Umbilical cord (tissue), 2 donors: ENCODE data around the gene LRRC9. TPM values are rescaled to one million over a fixed set of nuclear protein-coding genes. Genes with fewer than 3 reads are reported as not detected.
"Not testable (repeated sequence)": the region's sequence is repeated elsewhere in the genome, so short reads cannot be mapped to it uniquely, and the experiment has no call there.

Source experiments
- DNase-seq: peaks from one replicate; pipeline ENCODE4 v3.0.0-alpha.2; 2015; ENCODE audit warnings: low spot score
- total RNA-seq: library from RNA; depleted of rRNA; stranded (reverse); fragments of >200 nt; gene quantifications from one replicate; pipeline ENCODE4 v1.2.3, GENCODE V29; 2014; ENCODE audit warnings: low replicate concordance; ENCODE audit not compliant: insufficient read depth

LRRC9 gene
- total RNA-seq, 1 donor from 2014 or later: not detected

DNA sequence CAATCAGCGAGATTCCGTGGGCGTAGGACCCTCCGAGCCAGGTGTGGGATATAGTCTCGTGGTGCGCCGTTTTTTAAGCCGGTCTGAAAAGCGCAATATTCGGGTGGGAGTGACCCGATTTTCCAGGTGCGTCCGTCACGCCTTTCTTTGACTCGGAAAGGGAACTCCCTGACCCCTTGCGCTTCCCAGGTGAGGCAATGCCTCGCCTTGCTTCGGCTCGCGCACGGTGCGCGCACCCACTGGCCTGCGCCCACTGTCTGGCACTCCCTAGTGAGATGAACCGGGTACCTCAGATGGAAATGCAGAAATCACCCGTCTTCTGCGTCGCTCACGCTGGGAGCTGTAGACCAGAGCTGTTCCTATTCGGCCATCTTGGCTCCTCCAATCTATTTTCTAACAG is 32.2 kb downstream of the LRRC9 start:
- not testable (repeated sequence) for DNase-seq

DNA sequence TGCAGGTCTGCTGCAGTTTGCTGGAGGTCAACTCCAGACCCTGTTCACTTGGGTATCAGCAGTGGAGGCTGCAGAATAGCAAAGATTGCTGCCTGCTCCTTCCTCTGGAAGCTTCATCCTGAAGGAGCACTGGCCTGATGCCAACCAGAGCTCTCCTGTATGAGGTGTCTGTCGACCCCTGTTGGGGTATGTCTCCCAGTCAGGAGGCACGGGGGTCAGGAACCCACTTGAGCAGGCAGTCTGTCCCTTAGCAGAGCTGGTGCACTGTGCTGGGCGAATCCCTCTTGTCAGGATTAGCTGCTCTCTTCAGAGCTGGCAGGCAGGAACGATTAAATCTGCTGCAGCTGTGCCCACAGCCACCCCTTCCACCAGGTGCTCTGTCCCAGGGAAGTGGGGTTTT is 37.9 kb downstream of the LRRC9 start:
- not testable (repeated sequence) for DNase-seq

DNA sequence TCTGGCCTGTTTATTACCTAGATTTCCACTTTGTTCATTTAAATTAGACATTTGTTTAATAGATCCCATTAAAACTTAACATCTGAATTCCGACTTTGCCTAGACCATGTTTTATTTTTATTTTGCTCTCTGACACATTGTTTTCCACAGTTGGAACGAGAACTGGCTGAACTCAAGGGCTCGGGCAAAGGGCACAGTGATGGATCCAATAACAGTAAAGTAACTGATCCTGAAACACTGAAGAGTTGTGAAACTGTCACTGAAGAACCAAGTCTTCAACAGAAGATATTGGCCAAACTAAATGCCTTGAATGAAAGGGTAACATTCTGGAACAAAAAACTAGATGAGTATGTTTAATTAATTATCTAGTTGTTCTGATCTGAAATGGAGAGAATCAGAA is 39.7 kb downstream of the LRRC9 start:
- no peak for DNase-seq

DNA sequence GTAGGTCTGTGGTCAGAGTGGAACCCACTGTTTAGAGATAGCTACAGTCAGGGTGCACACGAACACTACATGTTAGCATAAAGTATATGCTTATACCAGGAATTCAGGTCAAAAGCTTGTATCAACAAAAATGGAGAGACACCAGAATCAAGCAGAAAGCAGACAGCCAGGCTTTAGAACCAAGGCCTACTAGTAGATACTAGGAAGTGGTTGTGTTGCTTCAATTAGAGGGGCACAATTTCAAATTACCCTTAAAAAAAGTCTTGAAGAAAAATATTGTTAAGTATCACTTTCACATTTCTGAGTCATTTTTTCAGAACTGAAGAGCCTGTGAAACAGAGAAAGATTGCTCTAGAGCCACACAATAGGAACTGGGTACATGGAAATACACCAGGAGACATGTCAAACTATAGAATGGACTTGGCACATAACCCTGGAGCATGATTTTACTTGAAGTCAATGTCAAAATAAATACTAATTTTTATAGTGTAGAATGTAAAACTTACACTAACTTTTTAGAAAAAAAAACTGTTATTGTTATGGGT is 41.6 kb downstream of the LRRC9 start:
- DNase-seq: no peak

DNA sequence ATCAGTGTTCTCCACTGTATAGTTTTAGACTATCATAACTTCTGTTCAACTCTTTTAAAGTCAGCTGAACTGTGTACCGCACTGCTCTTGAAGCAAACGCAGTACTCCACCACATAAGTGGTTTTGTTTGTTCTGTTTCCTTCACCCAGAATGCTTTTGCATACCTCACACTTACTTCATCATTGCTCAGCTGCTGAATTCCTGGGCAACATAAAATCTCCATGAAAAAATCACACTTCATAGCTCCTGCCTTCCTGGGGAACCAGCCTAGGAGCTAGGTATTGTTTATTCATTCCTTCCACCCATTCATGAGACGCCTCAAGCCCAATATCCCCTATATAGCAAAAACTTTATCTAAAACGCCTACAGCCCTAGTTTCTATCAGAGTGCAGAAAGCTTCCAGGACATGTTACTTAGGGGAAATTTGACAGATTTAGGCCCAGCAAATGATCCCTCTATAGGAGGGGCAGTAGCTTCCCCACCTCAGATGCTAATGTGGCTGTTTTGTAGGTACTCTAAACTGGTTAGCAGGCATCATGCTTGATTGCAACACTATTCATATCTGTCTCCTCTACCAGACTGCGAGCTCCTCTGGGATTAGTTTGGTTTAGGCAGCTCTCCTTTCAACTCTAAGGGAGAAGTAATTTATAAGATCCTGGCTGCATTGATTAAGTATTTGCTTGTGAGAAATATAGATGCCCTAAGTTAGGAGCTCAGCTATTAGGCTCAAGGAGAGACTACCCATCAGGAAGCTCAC is 44.5 kb downstream of the LRRC9 start:
- no peak for DNase-seq

DNA sequence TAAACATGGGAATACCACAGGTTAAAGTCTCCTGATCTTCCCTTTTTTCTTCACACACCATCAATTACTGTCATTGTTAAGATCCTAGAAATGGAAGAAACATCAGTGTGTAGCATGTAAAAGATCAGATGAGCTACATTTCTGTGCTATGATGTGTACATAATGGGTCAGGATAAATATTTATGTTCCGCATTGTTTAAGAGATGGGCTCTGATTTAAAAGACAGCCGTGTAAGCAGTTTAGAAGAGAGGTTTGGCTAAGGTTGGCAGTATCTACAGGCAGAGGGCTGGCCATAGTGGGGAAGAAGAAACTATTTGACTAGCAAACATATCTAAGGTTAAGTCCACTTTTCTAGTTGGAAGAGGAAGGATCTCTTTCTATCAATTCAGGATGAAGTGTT is 49.4 kb downstream of the LRRC9 start:
- no peak for DNase-seq

DNA sequence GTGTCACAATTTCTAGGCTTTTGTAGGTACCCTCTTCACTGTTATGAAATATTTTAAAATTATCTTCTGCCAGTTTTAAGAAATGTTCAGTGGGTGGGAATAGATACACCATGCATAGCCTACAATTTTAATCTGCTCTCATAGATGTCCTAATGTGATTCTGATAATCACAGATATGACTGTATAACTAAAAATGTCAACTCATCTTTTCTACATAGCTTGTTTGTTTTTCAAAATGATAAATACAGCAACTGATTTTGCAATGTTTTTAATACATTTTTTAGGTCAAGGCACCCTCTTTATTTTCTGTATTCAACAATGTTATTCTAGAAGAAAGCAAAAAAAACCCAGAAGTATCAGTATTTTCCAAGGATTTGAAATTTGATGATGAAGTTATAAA is 61.6 kb downstream of the LRRC9 start:
- no peak for DNase-seq

DNA sequence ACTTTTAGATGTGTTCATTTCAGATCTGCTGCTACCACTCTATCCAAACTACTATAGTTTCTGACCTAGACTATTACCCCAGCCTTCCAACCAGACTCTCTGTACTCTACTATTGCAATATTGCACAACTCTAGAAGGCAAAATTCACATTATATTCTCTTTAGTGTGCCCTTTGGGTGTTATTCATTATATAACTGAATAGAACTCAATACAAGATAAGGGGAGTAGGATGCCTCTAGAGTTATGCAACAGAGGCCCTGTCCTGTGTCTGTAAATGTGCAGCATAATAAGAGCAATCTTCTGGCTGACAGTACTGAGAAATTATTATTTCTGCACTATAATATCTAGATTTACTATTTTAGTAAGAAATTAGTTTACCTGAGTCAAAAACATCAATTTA is 63.1 kb downstream of the LRRC9 start:
- no peak for DNase-seq

DNA sequence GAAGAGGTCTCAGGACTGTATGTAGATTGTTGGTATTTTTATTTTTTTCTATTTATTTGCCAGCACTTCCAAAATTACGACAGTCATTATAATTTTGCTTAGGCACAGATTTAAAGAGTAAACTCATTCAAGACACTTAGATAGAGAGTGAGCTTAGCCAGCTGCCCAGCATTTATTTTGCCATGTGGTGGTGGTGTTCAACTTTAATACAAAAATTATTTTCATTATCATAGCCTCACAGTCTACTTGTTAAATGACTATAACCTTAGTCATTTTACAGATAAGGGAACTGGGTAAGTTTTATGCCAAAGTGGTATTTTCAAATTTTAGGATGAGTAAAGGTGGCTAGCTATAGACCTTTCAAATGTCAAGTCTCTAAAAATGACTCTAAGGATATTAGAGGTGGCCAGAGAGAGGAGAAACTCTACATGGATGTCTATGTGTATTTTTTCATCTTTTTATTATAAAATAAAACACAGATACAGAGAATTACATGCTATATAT is 66.7 kb downstream of the LRRC9 start:
- DNase-seq: no peak

DNA sequence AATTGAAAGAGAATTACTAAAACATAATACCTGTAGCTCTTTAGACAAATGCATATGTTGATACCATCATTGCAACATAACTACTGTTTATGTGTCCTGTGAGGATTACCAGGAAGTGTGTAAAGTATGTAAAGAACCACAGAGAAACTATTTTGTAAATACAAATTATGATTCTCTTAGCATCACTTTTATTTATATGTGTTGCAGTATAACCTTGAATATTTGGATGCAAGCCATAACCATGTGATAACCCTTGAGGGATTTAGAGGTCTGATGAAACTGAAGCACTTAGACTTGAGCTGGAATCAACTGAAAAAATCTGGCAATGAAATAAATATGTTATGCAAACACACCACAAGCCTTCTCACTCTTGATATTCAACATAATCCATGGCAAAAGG is 77.5 kb downstream of the LRRC9 start:
- peak; percentile 8 for DNase-seq

DNA sequence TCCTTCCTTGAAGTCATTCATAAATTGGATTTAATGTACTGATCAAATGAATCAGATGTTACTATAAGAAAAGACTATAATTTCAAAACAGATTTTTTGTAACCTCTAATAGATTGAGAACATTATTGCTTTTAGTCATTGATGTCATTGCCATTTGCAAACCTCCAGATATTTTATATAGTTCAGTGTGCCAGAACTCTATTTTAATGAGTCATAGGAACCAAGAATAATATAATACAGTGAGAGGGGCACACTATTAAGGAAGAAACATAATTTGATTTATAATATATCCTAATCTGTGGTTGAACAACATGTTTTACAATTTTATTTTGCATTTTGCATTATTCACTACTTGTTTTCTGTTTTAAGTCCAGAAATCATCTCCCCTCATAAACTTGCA is 78.0 kb downstream of the LRRC9 start:
- DNase-seq: no peak

DNA sequence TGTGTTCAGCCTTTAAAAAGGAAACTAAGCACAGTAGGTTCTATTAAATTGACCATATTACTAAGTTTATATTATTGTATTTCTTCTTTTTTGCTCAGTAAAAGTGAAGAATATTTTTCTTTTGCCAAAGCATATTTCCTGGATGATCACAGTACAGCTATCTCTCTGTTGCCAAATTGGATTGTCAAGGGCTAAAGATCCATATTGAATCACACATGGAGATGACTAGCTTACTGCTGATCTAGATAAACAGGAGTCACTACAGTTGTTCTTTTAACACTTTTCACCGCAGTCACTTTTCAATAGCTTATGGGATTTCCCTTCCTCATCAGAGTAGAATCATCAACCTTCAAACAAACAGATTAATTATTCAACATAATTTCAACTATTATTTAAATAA is 78.6 kb downstream of the LRRC9 start:
- no peak for DNase-seq

DNA sequence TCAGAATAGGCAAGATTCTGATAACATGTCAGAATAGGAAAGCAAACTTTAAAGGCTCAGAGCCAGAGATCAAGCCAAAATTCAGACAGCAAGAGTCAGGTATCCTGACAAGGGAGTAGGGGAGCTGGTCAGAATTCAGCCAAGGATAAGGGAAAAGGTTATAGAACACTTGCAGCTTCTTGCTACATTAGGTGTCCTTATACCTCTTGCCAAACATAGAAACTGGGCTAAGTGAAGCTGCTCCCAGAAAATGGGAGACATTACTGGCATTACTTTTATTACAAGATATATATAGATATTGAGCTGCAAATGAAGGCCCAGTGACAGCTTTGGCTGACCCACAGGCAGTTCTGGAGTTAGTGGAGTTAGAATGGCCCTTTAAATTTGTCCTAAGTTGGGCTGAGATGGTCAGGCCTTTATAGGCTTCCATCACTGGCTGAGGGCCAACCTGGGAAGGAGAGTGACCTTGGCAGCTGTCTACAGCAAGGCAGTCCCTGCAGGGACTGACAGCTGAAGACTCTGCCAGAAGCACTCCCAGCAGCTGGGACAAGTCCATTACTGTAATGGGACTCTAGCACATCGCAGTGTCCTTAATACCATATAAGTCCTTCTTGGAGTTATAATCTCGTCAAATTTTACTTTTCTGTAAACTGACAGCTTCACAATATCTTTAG is 83.0 kb downstream of the LRRC9 start:
- DNase-seq: no peak

DNA sequence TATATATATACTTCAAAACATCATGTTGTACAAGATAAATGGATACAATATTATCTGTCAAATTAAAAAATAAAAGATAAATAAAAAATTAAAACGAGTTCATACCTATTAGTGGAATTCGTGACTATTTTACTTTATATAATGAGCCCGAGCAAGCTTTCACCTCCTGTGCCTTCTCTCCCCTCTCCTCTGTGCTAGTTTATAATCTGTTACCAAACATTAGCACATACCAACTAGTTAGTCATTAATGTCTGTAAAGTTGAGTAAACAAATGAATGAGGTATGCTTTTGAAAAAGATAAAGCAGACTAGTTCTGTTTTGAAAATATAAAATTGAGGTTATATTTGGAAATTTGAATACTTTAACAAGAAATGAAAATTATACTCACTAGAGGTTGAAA is 84.0 kb downstream of the LRRC9 start:
- no peak for DNase-seq

DNA sequence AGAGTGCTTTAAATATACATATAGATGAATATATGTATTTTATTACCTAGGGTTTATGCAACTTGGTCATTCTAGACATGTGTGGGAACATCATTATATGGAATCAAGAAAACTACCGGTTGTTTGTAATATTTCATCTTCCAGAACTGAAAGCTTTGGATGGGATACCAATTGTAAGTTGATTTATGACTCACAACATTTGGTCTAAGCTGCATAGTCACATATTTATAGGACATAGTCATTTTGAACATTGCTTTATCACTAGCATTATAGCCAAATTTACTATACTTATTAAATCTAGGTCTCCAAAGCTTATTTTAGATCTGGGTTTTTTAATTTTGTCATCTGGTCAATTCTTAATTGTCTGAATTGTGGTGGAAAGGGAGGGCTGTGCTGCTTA is 88.1 kb downstream of the LRRC9 start:
- no peak for DNase-seq

DNA sequence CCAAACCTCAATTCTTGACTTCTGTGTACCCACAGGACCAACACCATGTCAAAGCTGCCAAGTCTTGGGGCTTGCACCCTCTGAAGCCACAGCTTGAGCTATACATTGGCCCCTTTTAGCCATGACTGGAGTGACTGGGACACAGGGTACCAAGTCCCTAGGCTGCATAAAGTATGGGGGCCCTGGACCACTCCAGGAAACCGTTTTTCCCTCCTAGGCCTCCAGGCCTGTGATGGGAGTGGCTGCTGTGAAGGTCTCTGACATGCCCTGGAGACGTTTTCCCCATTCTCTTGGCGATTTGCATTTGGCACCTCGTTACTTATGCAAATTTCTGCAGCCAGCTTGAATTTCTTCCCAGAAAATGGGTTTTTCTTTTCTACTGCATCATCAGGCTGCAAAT is 90.3 kb downstream of the LRRC9 start:
- DNase-seq: not testable (repeated sequence)

DNA sequence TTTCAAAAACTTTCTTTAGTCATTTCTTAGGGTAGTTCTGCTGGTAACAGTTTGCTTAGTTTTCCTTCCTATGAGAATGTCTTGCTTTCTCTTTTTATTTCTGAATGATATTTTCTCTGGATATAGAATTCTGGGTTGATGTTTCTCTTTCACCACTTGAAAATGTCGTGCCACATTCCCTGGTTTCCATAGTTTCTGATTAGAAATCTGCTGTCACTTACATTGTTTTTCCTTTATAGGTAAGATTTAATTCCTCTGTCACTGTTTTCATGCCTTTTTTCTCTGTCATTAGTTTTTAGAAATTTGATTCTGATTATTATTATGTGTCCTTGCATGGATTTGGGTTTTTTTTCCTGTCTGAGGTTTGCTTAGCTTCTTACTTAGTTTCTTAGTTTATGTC is 94.5 kb downstream of the LRRC9 start:
- no peak for DNase-seq

DNA sequence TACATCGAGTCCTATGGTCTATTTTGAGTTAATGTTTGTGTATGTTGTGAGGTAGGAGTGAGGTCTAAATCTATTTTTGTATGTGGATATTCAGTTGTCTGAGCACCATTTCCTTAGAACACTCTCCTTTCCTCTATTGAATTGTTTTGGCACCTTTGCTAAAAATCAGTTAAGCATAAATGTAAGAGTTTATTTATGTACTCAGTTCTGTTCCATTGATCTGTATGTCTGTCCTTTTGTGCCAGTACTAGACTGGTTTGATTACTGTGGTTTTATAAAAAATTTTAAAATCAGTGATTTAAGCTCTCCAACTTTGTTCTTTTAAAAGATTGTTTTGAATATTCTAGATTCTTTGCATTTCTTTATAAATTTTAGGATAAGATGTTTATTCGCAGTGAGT is 101.7 kb downstream of the LRRC9 start:
- no peak for DNase-seq

DNA sequence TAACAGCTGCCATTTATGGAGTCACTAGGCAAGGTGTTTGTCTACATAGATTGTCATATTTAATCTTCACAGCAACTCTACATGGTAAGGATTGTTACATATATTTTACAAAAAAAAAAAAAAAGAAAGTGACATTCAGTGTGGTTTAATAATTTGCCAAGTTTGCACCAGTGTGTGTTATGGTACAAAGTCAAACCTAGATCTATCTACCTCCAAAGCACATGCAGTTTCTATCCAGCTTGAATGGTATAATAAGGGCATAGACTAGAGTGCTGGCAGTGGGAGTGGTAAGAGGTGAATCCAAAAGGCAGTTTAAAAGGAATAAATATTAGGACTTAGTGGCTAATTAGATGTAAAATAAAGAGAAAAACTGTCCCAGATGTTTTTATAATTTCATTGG is 105.6 kb downstream of the LRRC9 start:
- DNase-seq: no peak

DNA sequence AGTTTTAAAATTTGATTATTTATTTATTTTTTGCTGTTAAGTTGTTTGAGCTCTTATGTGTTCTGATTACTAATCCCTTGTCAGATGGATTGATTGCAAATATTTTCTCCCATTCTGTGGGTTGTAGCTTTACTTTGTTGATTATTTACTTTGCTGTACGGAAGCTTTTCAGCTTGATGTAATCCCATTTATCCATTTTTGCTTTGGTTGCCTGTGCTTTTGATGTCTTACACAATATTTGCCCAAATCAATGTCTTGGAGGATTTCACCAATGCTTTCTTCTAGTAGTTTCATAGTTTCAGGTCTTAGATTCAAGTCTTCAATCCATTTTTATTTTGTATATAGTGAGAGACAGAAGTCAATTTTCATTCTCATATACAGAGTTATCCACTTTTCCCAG is 115.2 kb downstream of the LRRC9 start:
- DNase-seq: no peak

DNA sequence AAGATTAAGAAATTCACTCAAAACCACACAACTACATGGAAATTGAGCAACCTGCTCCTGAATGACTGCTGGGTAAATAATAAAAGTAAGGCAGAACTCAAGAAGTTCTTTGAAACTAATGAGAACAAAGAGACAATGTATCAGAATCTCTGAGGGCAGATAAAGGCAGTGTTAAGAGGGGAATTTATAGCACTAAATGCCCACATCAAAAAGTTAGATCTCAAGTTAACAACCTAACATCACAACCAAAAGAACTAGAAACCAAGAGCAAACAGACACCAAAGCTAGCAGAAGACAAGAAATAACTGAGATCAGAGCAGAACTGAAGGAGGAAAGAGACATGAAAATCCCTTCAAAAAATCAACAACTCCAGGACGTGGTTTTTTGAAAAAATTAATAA is 128.0 kb downstream of the LRRC9 start:
- not testable (repeated sequence) for DNase-seq

DNA sequence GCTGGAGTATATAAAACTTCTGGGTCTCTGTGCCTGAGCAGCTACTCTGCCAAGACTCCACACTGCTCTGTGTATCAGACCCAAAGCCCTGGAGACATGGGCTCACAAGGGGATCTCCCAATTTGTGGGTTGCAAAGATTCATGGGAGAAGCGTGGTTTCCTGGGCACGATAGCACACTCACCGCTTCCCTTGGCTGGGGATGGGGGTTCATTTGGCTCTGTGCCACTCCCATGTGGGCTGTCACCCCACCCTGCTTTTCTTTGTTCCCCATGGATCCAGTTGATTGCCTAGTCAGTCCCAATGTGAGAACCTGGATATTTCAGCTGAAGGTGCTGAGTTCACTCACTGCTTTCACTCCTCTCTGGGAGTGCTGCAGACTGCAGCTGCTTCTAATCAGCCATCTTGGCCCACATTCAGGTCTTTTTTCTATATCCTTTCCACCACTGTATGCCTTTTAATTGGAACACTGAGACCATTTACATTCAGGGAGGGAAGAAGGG is 131.8 kb downstream of the LRRC9 start:
- peak; percentile 19 for DNase-seq

DNA sequence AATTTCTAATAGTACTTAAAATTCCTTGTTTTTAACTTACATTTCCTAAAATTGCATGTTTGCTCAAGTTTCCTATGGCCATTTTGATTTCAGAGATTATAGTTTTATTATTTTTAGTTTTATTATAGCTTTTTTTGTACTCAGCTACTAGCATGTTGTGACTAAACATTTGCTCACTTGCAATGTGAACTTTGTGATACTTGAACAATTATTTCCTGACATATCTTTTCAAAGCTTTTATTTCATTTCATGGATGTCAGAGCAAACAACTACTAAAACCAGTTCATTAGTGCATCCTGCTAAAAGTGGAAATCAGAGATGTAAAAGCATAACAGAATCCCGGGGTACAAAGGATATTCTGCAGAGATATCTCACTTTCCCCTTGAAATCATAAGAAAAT is 138.1 kb downstream of the LRRC9 start:
- no peak for DNase-seq
